Measurements from ENCODE around the gene WDR7. TPM values are rescaled to one million over a fixed set of nuclear protein-coding genes. Genes with fewer than 3 reads are reported as not detected.

Gene WDR7
- total and polyA plus RNA-seq, 2 of the 4 experiments (the other 2 are of a cell fraction) = 3.7 to 23.3 TPM

- Histone ChIP-seq H4K5ac (ENCODE audit: low read depth, low read length) (no peak overlapping the region), H4K91ac (ENCODE audit: insufficient read depth, low read depth, low read length) (no peak overlapping the region), H3K23ac (ENCODE audit: low read depth, low read length) (no peak overlapping the region), H2BK20ac (ENCODE audit: low read depth, low read length) (no peak overlapping the region), H2AK9ac (replicated peaks; ENCODE audit: low read depth, low read length, poor library complexity) (no peak overlapping the region), H3K4me1 (ENCODE audit: control insufficient read depth, insufficient read depth, low read length) (no peaks in the 10 kb centered on the region), H3K4me3 (ENCODE audit: insufficient read depth, low read depth, low read length) (no peak overlapping the region), H2BK120ac (ENCODE audit: low read depth, low read length) (no peak overlapping the region), H4K8ac (ENCODE audit: low read depth in 2 of 2, low read length in 2 of 2) (no peak overlapping the region), H3K9me1 (ENCODE audit: insufficient read depth, low read length) (no peaks in the 10 kb centered on the region), H3K79me1 (ENCODE audit: low read depth in 1 of 2, low read length in 2 of 2) (no peaks in the 10 kb centered on the region), H3K4ac (ENCODE audit: low read depth, low read length) (no peak overlapping the region), H3K9ac (ENCODE audit: low read depth, low read length) (no peak overlapping the region), H4K20me1 (ENCODE audit: insufficient read depth, low read length) (no peaks in the 10 kb centered on the region), H3K56ac (ENCODE audit: extremely low read depth, insufficient read depth, low read length) (no peak overlapping the region), H3K36me3 (ENCODE audit: control insufficient read depth, insufficient read depth, low read length) (no peaks in the 10 kb centered on the region; the same call in 1 of the 2 replicates), H3K27me3 (ENCODE audit: control insufficient read depth, insufficient read depth, low read length) (no peaks in the 10 kb centered on the region), H2BK15ac (ENCODE audit: low read depth, low read length) (no peak overlapping the region), H2BK5ac (ENCODE audit: low read depth, low read length, poor library complexity, severe bottlenecking) (no peak overlapping the region), H2AFZ (replicated peaks; ENCODE audit: low read length, poor library complexity) (no peak overlapping the region), H3K4me2 (ENCODE audit: low read depth, low read length) (no peak overlapping the region), H3K27ac (ENCODE audit: insufficient read depth, low read length) (no peak overlapping the region), H3K9me3 (ENCODE audit: control insufficient read depth, insufficient read depth, low read length) (no peaks in the 10 kb centered on the region), H2AK5ac (ENCODE audit: low read depth, low read length) (no peak overlapping the region), H3K18ac (ENCODE audit: low read depth, low read length) (no peak overlapping the region), H3K14ac (replicated peaks; ENCODE audit: low read depth, low read length) (no peak overlapping the region)
- in situ Hi-C loops (cut with MboI; ENCODE audit: low sequenced_read_pairs) (loop anchor here (10.0 kb wide), 1 partner anchor 705 kb away; no protein-coding TSS in a partner anchor), intact Hi-C loops (cut with micrococcal nuclease) (loop anchor here (10.0 kb wide), 1 partner anchor 475 kb away; no protein-coding TSS in a partner anchor), dilution Hi-C loops (cut with HindIII; ENCODE audit: low sequenced_read_pairs, unreplicated experiment) (no loop called here)
- no TSS peak for BruUV-seq (replicated peaks)
- ChIA-PET CTCF (no interaction called here), POLR2A (ENCODE audit: unreplicated experiment) (no interaction called here)
- TF ChIP-seq CTCF (conservative IDR thresholded peaks at IDR 0.05; ENCODE audit: low read depth, low read length) = no peak
- no peak for TF ChIP-seq RCOR1 (IDR thresholded peaks at IDR 0.05; ENCODE audit: insufficient replicate concordance, low read length)
- no peak for TF ChIP-seq MAFK (IDR thresholded peaks at IDR 0.05; ENCODE audit: low read depth, low read length)
- TF ChIP-seq USF2 (IDR thresholded peaks at IDR 0.05; ENCODE audit: low read depth, low read length) = no peak
- DNase-seq (no peak), ATAC-seq (ENCODE audit: low read depth) (no peak)
- no CpG with 5 or more reads among the region's 2 CpGs for WGBS, 2 experiments (ENCODE audit: extremely low coverage in 2 of 2, insufficient read length in 1 of 2)
These were observed 88.6 kb downstream of the WDR7 start for GRCh38 chr18:56739731-56740130.
